Stimulated activated CD8-positive, alpha-beta memory T cell treated with anti-CD3 and anti-CD28 coated beads, Interleukin-7, amount 100 ng/mL, for 24 hours (primary cell): ENCODE results near the gene TLNRD1.
A peak's percentile ranks its signal among the peaks of the same experiment; 100 is the strongest.

Source experiments
- DNase-seq: peaks from one replicate; pipeline ENCODE4 v3.0.0-alpha.2; 2020; ENCODE audit warnings: low read depth

Gene TLNRD1

DNA sequence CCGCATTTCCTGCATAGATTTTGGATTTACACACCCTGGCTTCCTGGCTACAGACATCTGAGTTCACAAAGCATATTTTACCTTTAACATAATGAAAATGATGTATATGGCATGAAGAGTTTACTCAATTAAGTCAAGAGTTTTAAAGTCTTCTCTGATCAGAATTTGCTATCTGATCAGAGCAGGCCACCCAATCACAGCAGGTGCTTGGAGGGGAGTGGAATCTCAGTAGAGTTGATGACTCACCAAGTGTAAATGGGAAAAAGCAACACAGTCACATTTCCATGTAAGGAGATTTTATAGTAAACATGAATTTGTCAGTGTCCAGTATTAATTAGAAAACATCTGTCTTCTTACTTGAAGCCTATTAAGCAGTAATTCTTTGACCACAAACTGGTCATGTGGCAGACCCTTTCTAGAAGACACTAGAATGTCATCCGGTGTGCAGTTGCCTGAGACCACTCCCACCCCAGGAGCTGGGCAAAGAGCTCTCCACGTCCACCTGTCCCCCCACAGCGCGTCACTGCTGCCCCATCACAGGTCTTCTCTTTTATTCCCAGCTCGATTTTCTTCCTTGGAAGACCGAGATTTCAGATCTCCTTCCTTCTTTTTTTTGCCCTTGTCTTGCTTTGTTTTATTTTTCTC is 21.9 kb upstream of the TLNRD1 start:
- DNase-seq, result no peak

- DNase-seq, result no peak
Measured at GRCh38 chr15:80979538-80980200, 21.1 kb upstream of the TLNRD1 start.

DNA sequence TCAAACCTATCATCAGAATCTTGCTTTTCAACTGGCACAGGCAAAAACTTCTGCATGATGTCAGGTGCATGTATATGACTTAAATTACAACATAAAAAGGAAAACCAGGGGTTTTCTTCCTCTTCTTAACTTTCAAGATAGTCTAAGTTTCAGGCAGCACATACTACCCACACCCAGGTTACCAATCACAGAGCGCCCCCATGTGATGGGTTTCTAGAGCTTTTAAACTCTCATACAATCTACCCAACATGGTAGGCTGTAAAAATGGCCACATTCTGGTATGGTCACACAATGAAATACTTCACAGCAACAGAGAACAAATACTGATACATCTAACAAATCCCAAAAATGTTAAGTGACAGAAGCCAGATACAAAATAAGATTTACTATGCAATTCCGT is 18.5 kb upstream of the TLNRD1 start:
- DNase-seq, result no peak

DNA sequence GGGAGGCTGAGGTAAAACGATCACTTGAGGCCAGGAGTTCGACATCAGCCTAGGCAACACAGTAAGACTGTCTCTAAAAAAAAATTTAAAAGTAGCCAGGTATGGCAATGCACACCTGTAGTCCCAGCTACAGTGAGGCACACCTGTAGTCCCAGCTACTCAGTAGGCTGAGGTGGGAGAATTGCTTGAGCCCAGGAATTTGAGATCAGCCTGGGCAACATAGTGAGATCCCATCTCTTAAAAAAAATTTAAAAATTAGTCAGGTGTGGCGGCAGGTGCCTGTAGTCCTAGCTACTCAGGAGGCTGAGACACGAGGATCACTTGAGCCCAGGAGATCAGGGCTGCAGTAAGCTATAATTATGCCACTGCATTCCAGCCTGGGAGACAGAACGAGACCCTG is 17.9 kb upstream of the TLNRD1 start:
- DNase-seq, result no peak

- DNase-seq, result no peak
Measured at GRCh38 chr15:80984856-80985255, 15.9 kb upstream of the TLNRD1 start.

- no peak for DNase-seq
Measured at GRCh38 chr15:80985981-80986380, 14.7 kb upstream of the TLNRD1 start.

- no peak for DNase-seq
Measured at GRCh38 chr15:80986487-80986886, 14.2 kb upstream of the TLNRD1 start.

GRCh38 chr15:80988148-80988796 is 12.5 kb upstream of the TLNRD1 start:
- DNase-seq, result no peak

DNA sequence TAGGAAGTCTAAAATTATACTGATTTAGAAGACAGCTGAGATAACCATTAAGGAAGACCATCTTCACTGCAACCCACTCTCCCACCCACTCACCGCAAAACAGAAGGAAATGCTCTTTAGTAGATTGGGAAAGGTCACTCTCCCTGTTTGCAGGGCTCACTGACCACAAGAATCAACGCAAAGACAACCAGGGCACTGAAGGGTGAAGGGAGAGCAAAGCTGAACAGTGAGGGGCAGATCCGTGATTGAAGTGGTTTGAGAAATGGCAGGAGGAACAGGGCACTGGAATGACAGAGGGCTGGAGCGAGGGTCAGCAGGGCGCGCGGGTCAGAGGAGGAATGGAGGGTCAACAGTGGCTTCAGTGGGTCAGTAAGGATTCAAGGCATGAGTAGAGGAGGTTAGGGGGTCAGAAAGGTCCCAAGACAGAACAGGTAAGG is 11.6 kb upstream of the TLNRD1 start:
- DNase-seq, result no peak

GRCh38 chr15:80989518-80990478 is 10.9 kb upstream of the TLNRD1 start, which contains the start of gene MESD:
Gene MESD (minus strand): TSS chr15:80989819. CDS start chr15:80989791, 28 bp downstream.
- DNase-seq, result peak; percentile 99

DNA sequence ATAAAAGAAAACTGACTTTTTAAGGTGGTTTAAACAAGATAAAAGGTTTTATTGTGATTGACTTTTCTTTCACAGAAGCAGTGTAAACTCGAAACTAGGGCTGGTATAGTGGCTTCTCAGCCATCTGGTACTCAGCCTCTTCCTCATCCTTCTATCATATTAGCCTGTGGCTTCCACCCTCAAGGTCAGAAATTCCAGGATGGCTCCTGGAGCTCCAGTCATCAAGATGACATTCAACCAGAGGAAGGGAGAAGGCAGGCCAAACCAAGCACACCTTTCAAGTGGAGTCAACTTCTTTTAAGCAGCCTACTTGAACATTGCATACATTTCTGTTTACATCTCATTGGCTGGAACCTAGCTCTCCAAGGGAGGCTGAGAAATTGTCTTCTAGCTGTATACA is 9.8 kb upstream of the TLNRD1 start:
- DNase-seq, result no peak

GRCh38 chr15:80991421-80991820 is 9.3 kb upstream of the TLNRD1 start:
- no peak for DNase-seq

- no peak for DNase-seq
Measured at GRCh38 chr15:80992006-80992405, 8.7 kb upstream of the TLNRD1 start.

DNA sequence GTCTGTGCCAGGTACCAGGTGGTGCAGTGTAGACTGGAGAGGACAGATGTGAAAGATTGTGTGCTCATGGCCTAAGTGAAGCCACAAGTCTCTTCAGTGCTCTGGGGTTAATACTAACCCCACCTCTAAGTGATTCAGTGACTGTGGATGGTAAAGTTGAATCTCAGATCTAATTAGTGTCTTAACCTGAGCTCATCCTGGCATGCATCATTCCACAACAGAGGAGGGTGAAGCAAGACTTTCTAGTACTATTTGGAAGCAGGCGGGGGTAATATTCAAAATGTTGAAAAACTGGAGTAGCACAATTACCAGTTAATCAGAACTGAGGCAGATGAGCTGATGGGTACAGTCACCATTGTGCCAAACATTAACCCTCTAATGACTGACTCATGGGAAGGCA is 8.3 kb upstream of the TLNRD1 start:
- DNase-seq, result no peak

GRCh38 chr15:80996247-80996646 is 4.5 kb upstream of the TLNRD1 start:
- no peak for DNase-seq

GRCh38 chr15:80997692-80998091 is 3.0 kb upstream of the TLNRD1 start:
- no peak for DNase-seq

DNA sequence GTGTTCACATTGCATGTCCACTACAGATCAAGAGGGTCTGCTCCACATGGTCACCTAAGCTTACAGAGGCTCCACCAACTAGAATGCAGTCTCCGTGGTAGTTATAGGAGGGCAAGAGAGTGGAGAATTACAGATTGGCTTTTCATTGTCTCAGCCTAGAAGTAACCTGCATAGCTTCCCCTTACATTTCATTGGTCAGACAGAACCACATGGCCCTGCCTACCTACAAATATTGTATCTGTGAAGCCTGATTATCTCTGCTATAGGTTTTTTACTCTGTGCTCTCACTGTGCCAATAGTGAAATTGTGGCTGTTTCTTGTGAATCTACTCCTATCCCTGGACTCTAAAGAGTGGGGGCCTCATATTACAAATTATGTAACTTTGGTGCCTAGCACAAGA is 2.5 kb upstream of the TLNRD1 start:
- DNase-seq, result no peak

GRCh38 chr15:80999623-81000036 is 1.1 kb upstream of the TLNRD1 start:
- DNase-seq, result no peak

DNA sequence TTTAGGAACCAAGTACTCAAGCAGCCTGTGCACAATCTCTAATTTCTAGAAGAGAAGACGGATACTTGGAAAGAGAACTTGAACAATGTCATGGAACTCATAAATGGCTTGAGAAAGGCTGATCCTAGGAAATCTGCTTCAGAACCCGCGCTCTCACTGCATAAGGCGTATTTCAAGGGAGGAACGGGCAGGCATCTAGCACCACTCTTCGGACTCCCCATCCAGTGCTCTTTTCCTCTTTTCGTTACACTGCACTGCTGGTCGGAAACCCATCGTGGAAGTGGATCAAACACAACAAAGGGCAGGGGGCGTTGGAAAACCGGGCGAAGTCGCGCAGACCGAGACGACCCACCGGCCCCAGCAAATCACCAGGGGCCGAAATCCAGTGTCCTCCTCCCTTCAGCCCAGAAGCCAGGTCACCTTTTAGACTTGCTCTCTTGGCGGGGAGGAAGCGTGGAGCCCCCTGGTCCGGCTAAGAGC is 539 bp upstream of the TLNRD1 start:
- DNase-seq, result no peak

DNA sequence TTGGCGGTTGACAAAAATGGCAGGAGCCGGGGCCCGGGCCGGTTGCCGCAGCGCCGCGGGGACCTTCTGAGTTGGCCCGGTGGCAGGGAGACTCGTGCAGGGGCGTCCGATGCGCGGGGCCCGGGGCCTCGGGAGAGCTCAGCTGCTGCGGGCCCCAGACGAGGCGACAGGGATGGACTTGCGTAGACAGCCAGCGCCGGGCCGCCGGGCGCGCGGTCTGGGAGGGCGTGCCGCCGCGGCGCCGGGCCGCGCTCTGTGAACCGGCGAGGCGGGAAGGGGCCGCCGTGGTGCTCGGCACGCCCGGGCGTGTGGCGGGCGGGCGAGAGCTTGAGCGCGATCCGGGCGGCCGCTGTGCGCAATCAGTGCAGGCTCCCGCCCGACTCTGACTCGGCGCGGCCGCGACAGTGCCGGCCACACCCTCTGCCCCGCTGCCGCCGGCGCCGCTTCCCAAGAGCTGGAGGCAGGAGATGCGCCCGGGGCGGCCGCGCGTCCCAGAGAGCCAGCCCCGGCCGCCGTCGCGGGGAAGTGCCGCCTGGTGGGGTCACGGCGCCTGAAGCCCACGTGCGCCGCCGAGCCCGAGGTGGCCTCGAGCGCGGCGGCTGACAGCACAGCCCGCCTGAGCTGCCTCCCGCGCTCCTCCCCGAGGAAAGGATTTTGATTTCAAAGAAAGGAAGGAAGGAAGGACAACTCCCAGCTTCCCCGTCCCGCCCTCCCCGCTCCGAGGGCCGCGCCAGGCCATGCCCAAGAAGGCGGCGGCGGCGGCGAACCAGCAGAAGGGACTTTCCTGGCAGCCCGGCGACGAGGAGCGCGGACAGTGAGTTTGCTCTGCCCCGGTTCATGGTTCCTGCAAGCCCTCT is 657 bp downstream of the TLNRD1 start:
- no peak for DNase-seq

GRCh38 chr15:81002009-81002330 is 1.2 kb downstream of the TLNRD1 start:
- DNase-seq, result no peak
